ENCODE results near the gene REG4.

The REG4 gene

DNA sequence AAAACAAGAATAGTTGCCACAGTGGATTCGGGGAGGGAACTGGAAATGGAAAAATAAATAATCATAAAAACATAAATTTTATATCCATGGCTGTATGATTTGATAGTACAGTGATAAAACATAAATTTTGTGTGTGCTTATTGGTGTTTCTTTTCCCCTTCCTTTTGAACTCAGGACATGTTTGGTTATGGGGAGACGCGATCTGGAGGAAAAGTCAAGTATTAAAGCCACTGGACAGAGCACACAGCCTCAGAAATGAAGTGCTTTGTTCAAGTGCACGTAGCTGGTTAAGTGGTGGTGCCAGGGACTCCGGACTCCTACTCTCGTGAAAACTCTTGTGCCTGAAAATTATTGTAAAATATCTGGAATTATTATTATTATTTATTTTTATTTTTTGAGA, 32.9 kb downstream of the REG4 start:
- Histone ChIP-seq H3K27ac (replicated peaks) (no peak overlapping the region), H3K4me3 (replicated peaks; ENCODE audit: insufficient read depth, low read length) (no peak overlapping the region), H3K27me3 (ENCODE audit: insufficient read depth, poor library complexity, severe bottlenecking) (no peaks in the 10 kb centered on the region)
- DNase-seq (ENCODE audit: low read depth in 1 of 2, low spot score in 1 of 2): no peak
- TF ChIP-seq SPI1 (IDR thresholded peaks at IDR 0.05; ENCODE audit: borderline replicate concordance, low read depth) (no peak), POLR2AphosphoS5 (IDR thresholded peaks at IDR 0.05; ENCODE audit: low read depth) (no peak), GABPA (IDR thresholded peaks at IDR 0.05; ENCODE audit: low read depth) (no peak)
- TF ChIP-seq, protein P1, sequence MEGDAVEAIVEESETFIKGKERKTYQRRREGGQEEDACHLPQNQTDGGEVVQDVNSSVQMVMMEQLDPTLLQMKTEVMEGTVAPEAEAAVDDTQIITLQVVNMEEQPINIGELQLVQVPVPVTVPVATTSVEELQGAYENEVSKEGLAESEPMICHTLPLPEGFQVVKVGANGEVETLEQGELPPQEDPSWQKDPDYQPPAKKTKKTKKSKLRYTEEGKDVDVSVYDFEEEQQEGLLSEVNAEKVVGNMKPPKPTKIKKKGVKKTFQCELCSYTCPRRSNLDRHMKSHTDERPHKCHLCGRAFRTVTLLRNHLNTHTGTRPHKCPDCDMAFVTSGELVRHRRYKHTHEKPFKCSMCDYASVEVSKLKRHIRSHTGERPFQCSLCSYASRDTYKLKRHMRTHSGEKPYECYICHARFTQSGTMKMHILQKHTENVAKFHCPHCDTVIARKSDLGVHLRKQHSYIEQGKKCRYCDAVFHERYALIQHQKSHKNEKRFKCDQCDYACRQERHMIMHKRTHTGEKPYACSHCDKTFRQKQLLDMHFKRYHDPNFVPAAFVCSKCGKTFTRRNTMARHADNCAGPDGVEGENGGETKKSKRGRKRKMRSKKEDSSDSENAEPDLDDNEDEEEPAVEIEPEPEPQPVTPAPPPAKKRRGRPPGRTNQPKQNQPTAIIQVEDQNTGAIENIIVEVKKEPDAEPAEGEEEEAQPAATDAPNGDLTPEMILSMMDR (IDR thresholded peaks at IDR 0.05; ENCODE audit: insufficient read depth, low read length): no peak
- TF ChIP-seq, protein P2, sequence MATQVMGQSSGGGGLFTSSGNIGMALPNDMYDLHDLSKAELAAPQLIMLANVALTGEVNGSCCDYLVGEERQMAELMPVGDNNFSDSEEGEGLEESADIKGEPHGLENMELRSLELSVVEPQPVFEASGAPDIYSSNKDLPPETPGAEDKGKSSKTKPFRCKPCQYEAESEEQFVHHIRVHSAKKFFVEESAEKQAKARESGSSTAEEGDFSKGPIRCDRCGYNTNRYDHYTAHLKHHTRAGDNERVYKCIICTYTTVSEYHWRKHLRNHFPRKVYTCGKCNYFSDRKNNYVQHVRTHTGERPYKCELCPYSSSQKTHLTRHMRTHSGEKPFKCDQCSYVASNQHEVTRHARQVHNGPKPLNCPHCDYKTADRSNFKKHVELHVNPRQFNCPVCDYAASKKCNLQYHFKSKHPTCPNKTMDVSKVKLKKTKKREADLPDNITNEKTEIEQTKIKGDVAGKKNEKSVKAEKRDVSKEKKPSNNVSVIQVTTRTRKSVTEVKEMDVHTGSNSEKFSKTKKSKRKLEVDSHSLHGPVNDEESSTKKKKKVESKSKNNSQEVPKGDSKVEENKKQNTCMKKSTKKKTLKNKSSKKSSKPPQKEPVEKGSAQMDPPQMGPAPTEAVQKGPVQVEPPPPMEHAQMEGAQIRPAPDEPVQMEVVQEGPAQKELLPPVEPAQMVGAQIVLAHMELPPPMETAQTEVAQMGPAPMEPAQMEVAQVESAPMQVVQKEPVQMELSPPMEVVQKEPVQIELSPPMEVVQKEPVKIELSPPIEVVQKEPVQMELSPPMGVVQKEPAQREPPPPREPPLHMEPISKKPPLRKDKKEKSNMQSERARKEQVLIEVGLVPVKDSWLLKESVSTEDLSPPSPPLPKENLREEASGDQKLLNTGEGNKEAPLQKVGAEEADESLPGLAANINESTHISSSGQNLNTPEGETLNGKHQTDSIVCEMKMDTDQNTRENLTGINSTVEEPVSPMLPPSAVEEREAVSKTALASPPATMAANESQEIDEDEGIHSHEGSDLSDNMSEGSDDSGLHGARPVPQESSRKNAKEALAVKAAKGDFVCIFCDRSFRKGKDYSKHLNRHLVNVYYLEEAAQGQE (IDR thresholded peaks at IDR 0.05; ENCODE audit: insufficient replicate concordance, low read depth): no peak

DNA sequence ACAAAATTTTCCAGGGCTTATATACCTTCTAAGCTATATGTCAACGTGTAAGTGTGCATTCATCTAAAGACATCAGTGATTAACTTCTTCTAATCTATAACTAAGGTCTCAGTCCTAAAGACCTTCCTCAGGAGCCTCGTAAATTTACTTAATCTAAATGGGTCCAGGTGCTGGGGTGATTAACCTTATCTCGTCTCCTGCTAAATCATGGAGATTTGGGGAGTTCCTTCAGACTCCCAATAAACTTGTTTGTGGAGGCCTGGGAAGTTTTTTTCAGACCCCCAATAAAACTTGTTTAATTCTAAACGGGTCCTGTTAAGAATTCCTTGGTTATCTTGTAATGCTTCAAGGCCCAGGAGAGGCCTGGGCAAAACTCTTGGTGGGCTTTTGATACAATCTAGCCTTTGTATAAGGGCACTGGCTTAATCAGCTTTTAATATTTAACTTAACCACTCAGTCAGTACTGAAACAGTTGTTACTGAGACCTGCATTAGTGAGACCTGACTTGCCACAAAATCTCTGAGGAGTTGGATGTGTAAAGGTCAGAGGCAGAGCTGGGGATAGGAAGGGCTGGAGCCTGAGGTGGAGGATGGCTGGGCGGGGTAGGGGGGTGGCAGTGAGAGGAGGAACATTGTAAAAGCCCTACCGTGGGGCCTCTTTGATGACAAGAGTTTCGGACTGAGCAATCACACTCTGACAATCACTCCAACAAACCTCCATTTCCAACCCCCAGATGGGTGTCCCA, 36.3 kb downstream of the REG4 start:
- DNase-seq (ENCODE audit: low read depth in 1 of 2, low spot score in 1 of 2): no peak
- Histone ChIP-seq H3K27me3 (ENCODE audit: insufficient read depth, poor library complexity, severe bottlenecking) (no peaks in the 10 kb centered on the region), H3K4me3 (replicated peaks; ENCODE audit: insufficient read depth, low read length) (no peak overlapping the region), H3K27ac (replicated peaks) (no peak overlapping the region)
- TF ChIP-seq, protein P1 (IDR thresholded peaks at IDR 0.05; ENCODE audit: insufficient read depth, low read length): no peak
- TF ChIP-seq POLR2AphosphoS5 (IDR thresholded peaks at IDR 0.05; ENCODE audit: low read depth) (no peak), GABPA (IDR thresholded peaks at IDR 0.05; ENCODE audit: low read depth) (no peak), SPI1 (IDR thresholded peaks at IDR 0.05; ENCODE audit: borderline replicate concordance, low read depth) (no peak)
- TF ChIP-seq, protein P2 (IDR thresholded peaks at IDR 0.05; ENCODE audit: insufficient replicate concordance, low read depth): no peak

DNA sequence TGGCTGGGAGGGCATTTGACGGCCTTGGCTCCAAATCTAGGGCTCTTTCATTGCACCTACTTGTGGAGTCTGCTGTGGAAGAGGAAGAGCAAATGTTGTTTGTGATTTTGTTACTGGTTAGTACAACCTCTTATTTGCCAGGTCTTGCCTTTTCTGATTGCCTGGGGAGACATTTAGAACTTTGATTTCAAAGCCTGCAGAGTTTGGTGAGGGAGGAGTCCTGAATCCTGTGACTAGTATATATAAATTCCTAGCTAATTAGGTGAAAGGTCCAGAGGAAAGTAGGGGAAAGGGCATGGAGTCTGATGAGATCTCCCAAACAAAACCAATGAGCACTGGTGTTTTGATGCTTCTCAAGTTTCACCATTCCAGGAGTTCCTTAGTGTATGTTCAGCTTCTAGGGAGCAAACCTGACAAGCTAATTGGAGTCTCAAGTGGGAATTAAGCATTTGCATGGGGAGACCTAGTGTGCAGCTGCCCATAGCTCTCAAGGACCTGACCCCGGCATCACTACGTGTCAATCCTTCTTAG, 37.5 kb downstream of the REG4 start:
- H3K27me3 ChIP-seq (ENCODE audit: insufficient read depth, poor library complexity, severe bottlenecking): no peaks in the 10 kb centered on the region
- no peak for DNase-seq (ENCODE audit: low read depth in 1 of 2, low spot score in 1 of 2)

More for the DNA sequence above, 37.5 kb downstream of the REG4 start:
- Histone ChIP-seq H3K27ac (replicated peaks) (no peak overlapping the region), H3K4me3 (replicated peaks; ENCODE audit: insufficient read depth, low read length) (no peak overlapping the region)
- no peak for TF ChIP-seq GABPA (IDR thresholded peaks at IDR 0.05; ENCODE audit: low read depth)
- TF ChIP-seq, protein P1 (IDR thresholded peaks at IDR 0.05; ENCODE audit: insufficient read depth, low read length): no peak
- TF ChIP-seq, protein P2 (IDR thresholded peaks at IDR 0.05; ENCODE audit: insufficient replicate concordance, low read depth): no peak
- TF ChIP-seq POLR2AphosphoS5 (IDR thresholded peaks at IDR 0.05; ENCODE audit: low read depth): no peak
- no peak for TF ChIP-seq SPI1 (IDR thresholded peaks at IDR 0.05; ENCODE audit: borderline replicate concordance, low read depth)

All from HL-60 (cell line).